GM21737 (cell line): ENCODE data around the gene HECTD4.
"Not testable (repeated sequence)": the region's sequence is repeated elsewhere in the genome, so short reads cannot be mapped to it uniquely, and the experiment has no call there.

Experiments
- ATAC-seq: cut with Tn5 transposase; IDR thresholded peaks from one replicate; pipeline ENCODE4 v1.9.1; 2021; ENCODE audit warnings: mild to moderate bottlenecking, moderate library complexity; ENCODE audit not compliant: unreplicated experiment

The HECTD4 gene

GRCh38 chr12:112130441-112130998 is 251.7 kb downstream of the HECTD4 start:
- peak; percentile 56 for ATAC-seq

GRCh38 chr12:112126911-112127310 is 255.3 kb downstream of the HECTD4 start:
- ATAC-seq: no peak

- ATAC-seq: no peak
These were observed 256.2 kb downstream of the HECTD4 start for GRCh38 chr12:112126000-112126438.

GRCh38 chr12:112125250-112125999 is 256.8 kb downstream of the HECTD4 start, which contains the start of gene TRAFD1:
Gene TRAFD1, plus strand, starts transcription at chr12:112125560. Its CDS starts 4,963 bp downstream, at chr12:112130523.
- ATAC-seq: peak; percentile 94

- ATAC-seq: no peak
These were observed 257.3 kb downstream of the HECTD4 start for GRCh38 chr12:112124918-112125249.

- no peak for ATAC-seq
These were observed 259.2 kb downstream of the HECTD4 start for GRCh38 chr12:112122823-112123690.

- no peak for ATAC-seq
These were observed 260.3 kb downstream of the HECTD4 start for GRCh38 chr12:112121780-112122565.

GRCh38 chr12:112117685-112118084 is 264.5 kb downstream of the HECTD4 start:
- ATAC-seq: no peak

- no peak for ATAC-seq
These were observed 265.8 kb downstream of the HECTD4 start for GRCh38 chr12:112116232-112117060.

GRCh38 chr12:112115259-112116045 is 266.8 kb downstream of the HECTD4 start:
- ATAC-seq: no peak

GRCh38 chr12:112112409-112113133 is 269.7 kb downstream of the HECTD4 start:
- no peak for ATAC-seq

GRCh38 chr12:112111931-112112330 is 270.3 kb downstream of the HECTD4 start:
- ATAC-seq: no peak

GRCh38 chr12:112110787-112111662 is 271.2 kb downstream of the HECTD4 start:
- ATAC-seq: not testable (repeated sequence)
